Testis (tissue), 2 donors: Measurements from ENCODE around the gene CCDC97.

ENCODE experiments used
- CTCF ChIP-seq, 3 experiments: fragments of 450-650 bp in 2 of 3; fragments of 200-600 bp in 1 of 3; sonication (generic) in 1 of 3; IDR thresholded peaks; one replicate each; pipeline ENCODE4 v1.5.1; 2016 to 2019; ENCODE audit warnings: antibody characterized with exemption in 3 of 3, mild to moderate bottlenecking in 2 of 3, moderate library complexity in 1 of 3
- POLR2A ChIP-seq: fragments of 450-650 bp; IDR thresholded peaks from one replicate; pipeline ENCODE4 v1.6.1; 2017; ENCODE audit warnings: antibody characterized with exemption, mild to moderate bottlenecking, moderate library complexity

- TF ChIP-seq CTCF (IDR thresholded peaks at IDR 0.05), result no peak
- TF ChIP-seq POLR2A, result no peak
Observed at GRCh38 chr19:41359741-41360140, 49.8 kb downstream of the CCDC97 start.
